ENCODE data around the gene IGFBP2. TPM values are rescaled to one million over a fixed set of nuclear protein-coding genes. Genes with fewer than 3 reads are reported as not detected.

The IGFBP2 gene
- total RNA-seq, 4 donors from 2014 or later, result 10.5 to 155 (median 101) TPM

GRCh38 chr2:216645636-216645950 lies 12.4 kb downstream of the IGFBP2 start:
- in situ Hi-C loops (cut with MboI; ENCODE audit: low pct_ligation_motif_present in 1 of 4, low pct_unique_long_range_greater_than_20kb in 1 of 4, low sequenced_read_pairs in 3 of 4) (no loop called here), intact Hi-C loops (cut with DNase I; ENCODE audit: low total_unique reads) (no loop called here)
- H3K9me3 ChIP-seq, result no peaks in the 10 kb centered on the region
- H3K36me3 ChIP-seq, result no peaks in the 10 kb centered on the region
- no peak for DNase-seq
- no peaks in the 10 kb centered on the region for H3K27me3 ChIP-seq
- H3K27ac ChIP-seq, result no peak overlapping the region
- peaks cover 0 to 8% (median 3%) of the 10 kb centered on the region in 4 donors for H3K4me1 ChIP-seq
- WGBS, 2 donors (ENCODE audit: low coverage in 1 of 2), result 70% methylated on average over 3 of the region's 3 CpGs; no CpG with 5 or more reads in 1 of the 2 donors
- TF ChIP-seq POLR2AphosphoS5 (IDR thresholded peaks at IDR 0.05) (no peak), POLR2A (IDR thresholded peaks at IDR 0.05) (no peak), EP300 (IDR thresholded peaks at IDR 0.05; ENCODE audit: low read depth) (no peak), CTCF (IDR thresholded peaks at IDR 0.05) (no peak)
- no peak overlapping the region for H3K4me3 ChIP-seq

GRCh38 chr2:216646116-216646515 lies 12.9 kb downstream of the IGFBP2 start:
- in situ Hi-C loops (cut with MboI; ENCODE audit: low pct_ligation_motif_present in 1 of 4, low pct_unique_long_range_greater_than_20kb in 1 of 4, low sequenced_read_pairs in 3 of 4), result no loop called here
- Histone ChIP-seq H3K9me3 (no peaks in the 10 kb centered on the region), H3K36me3 (no peaks in the 10 kb centered on the region), H3K27me3 (no peaks in the 10 kb centered on the region), H3K4me3 (no peak overlapping the region), H3K27ac (no peak overlapping the region), H3K4me1 (peaks cover 0 to 8% (median 3%) of the 10 kb centered on the region in 4 donors)
- intact Hi-C loops (cut with DNase I; ENCODE audit: low total_unique reads), result no loop called here
- TF ChIP-seq POLR2AphosphoS5 (IDR thresholded peaks at IDR 0.05) (no peak), EP300 (IDR thresholded peaks at IDR 0.05; ENCODE audit: low read depth) (no peak), POLR2A (IDR thresholded peaks at IDR 0.05) (no peak), CTCF (IDR thresholded peaks at IDR 0.05) (no peak)
- no peak for DNase-seq
- WGBS, 2 donors (ENCODE audit: low coverage in 1 of 2), result 93 to 100% methylated on average over 1 to 3 of the region's 3 CpGs

GRCh38 chr2:216648105-216648504 lies 14.9 kb downstream of the IGFBP2 start:
- intact Hi-C loops (cut with DNase I; ENCODE audit: low total_unique reads), result no loop called here
- H3K36me3 ChIP-seq, result no peaks in the 10 kb centered on the region
- TF ChIP-seq POLR2A (IDR thresholded peaks at IDR 0.05) (no peak), EP300 (IDR thresholded peaks at IDR 0.05; ENCODE audit: low read depth) (no peak), POLR2AphosphoS5 (IDR thresholded peaks at IDR 0.05) (no peak), CTCF (IDR thresholded peaks at IDR 0.05) (no peak)
- H3K9me3 ChIP-seq, result no peaks in the 10 kb centered on the region
- no peaks in the 10 kb centered on the region for H3K27me3 ChIP-seq
- in situ Hi-C loops (cut with MboI; ENCODE audit: low pct_ligation_motif_present in 1 of 4, low pct_unique_long_range_greater_than_20kb in 1 of 4, low sequenced_read_pairs in 3 of 4), result no loop called here
- 50 to 82% methylated on average over 1 to 3 of the region's 3 CpGs for WGBS, 2 donors (ENCODE audit: low coverage in 1 of 2)
- no peak overlapping the region for H3K4me3 ChIP-seq
- DNase-seq, result no peak
- peaks cover 0 to 8% (median 3%) of the 10 kb centered on the region in 4 donors for H3K4me1 ChIP-seq
- H3K27ac ChIP-seq, result no peak overlapping the region

GRCh38 chr2:216649574-216649973 lies 16.4 kb downstream of the IGFBP2 start:
- Histone ChIP-seq H3K4me3 (no peak overlapping the region), H3K4me1 (no peaks in the 10 kb centered on the region), H3K27ac (no peak overlapping the region), H3K9me3 (no peaks in the 10 kb centered on the region), H3K27me3 (no peaks in the 10 kb centered on the region), H3K36me3 (no peaks in the 10 kb centered on the region)
- TF ChIP-seq EP300 (IDR thresholded peaks at IDR 0.05; ENCODE audit: low read depth), result no peak
- TF ChIP-seq POLR2AphosphoS5 (IDR thresholded peaks at IDR 0.05), result no peak
- TF ChIP-seq CTCF (IDR thresholded peaks at IDR 0.05), result no peak
- TF ChIP-seq POLR2A (IDR thresholded peaks at IDR 0.05), result no peak
- WGBS, 2 donors (ENCODE audit: low coverage in 1 of 2), result 78% methylated on average over 5 of the region's 5 CpGs; no CpG with 5 or more reads in 1 of the 2 donors
- no peak for DNase-seq
- in situ Hi-C loops (cut with MboI; ENCODE audit: low pct_ligation_motif_present in 1 of 4, low pct_unique_long_range_greater_than_20kb in 1 of 4, low sequenced_read_pairs in 3 of 4) (no loop called here), intact Hi-C loops (cut with DNase I; ENCODE audit: low total_unique reads) (no loop called here)
